ENCODE data around the gene KNDC1.

The KNDC1 gene

DNA sequence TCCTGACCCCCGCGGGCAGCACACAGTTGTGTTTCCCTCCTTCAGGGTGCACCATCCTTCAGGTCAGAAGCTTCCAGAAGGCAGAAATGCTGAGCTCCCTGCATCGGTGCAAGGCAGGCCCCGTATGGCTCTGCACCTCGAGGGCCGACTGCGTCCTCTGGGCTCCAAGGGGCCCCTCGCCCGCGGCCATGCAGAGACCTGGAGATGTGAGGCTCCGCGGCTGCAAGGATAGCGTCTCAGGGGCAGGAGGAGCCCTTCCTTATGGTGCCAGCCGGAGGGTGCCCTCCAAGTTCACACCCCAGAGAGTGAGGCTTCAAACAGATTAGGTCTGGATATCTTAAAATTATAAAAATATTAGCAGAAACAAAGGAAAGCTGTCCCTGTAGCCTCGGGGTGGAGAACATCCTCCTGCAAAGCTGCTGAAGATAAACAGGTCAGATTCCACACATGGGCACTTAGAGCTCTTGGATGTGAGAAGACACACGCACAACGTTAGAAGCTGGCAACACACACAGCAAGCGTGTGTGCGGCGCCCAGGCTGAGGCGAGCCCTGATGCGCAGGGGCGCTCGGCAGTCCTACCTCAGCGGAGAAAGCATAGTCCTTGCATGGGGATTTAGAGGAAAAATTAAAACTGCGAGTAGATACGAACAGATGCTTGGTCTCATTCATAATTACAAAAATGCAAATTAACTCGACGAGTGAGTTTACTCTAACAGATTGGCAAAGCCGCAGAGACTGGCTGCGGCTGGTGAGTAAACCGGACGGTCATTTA, 20.4 kb downstream of the KNDC1 start:
- Histone ChIP-seq H3K79me2 (ENCODE audit: insufficient read depth, low read depth) (no peaks in the 10 kb centered on the region), H3K4me1 (ENCODE audit: low read depth, poor library complexity, severe bottlenecking) (no peaks in the 10 kb centered on the region), H3K36me3 (ENCODE audit: insufficient read depth) (no peaks in the 10 kb centered on the region), H3K27me3 (ENCODE audit: insufficient read depth, low read depth) (peaks cover 11% of the 10 kb centered on the region; the same call in 1 of the 2 replicates), H3K4me3 (IDR thresholded peaks at IDR 0.05; ENCODE audit: insufficient read depth, low read depth, low read length) (no peak overlapping the region), H3K4me2 (no peak overlapping the region), H3K9ac (no peak overlapping the region), H4K20me1 (ENCODE audit: insufficient read depth) (no peaks in the 10 kb centered on the region), H3K27ac (no peak overlapping the region), H2AFZ (ENCODE audit: low read depth) (no peak overlapping the region)
- TF ChIP-seq, protein P1, sequence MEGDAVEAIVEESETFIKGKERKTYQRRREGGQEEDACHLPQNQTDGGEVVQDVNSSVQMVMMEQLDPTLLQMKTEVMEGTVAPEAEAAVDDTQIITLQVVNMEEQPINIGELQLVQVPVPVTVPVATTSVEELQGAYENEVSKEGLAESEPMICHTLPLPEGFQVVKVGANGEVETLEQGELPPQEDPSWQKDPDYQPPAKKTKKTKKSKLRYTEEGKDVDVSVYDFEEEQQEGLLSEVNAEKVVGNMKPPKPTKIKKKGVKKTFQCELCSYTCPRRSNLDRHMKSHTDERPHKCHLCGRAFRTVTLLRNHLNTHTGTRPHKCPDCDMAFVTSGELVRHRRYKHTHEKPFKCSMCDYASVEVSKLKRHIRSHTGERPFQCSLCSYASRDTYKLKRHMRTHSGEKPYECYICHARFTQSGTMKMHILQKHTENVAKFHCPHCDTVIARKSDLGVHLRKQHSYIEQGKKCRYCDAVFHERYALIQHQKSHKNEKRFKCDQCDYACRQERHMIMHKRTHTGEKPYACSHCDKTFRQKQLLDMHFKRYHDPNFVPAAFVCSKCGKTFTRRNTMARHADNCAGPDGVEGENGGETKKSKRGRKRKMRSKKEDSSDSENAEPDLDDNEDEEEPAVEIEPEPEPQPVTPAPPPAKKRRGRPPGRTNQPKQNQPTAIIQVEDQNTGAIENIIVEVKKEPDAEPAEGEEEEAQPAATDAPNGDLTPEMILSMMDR (conservative IDR thresholded peaks at IDR 0.05; ENCODE audit: low read depth, low read length) = no peak

DNA sequence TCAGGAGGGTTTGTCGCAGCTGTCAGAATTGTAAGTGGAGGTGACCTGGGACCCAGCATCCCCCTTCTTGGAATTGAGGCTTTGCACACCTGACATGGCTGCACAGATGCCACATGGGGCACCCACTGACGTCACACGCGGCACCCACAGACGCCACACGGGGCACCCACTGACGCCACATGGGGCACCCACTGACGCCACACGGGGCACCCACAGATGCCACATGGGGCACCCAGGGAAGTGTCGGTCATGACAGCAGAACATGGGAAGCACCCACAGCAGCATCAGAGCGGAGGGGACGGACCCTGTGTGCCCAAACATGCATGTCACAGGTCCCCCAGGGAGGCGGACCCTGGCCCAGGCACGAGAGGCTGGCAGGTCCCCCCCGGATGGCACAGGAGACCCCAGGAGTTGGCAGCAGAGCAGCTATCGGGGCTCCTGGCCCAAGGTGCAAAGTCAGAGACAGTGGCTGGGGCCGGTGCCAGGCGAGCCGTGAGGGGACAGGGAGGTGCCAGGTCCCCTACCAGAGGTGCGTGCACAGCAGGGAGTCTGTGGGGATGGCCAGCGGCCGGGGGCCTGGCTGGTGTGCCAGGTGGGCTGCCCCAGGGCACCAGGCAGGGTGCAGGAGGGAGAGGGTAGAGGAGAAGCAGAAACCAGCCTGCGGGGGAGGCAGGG, 21.1 kb downstream of the KNDC1 start:
- Histone ChIP-seq H3K79me2 (ENCODE audit: insufficient read depth, low read depth) (no peaks in the 10 kb centered on the region), H3K9ac (no peak overlapping the region), H3K4me3 (IDR thresholded peaks at IDR 0.05; ENCODE audit: insufficient read depth, low read depth, low read length) (no peak overlapping the region), H2AFZ (ENCODE audit: low read depth) (no peak overlapping the region), H3K4me1 (ENCODE audit: low read depth, poor library complexity, severe bottlenecking) (no peaks in the 10 kb centered on the region), H3K27ac (no peak overlapping the region), H3K4me2 (no peak overlapping the region), H4K20me1 (ENCODE audit: insufficient read depth) (no peaks in the 10 kb centered on the region), H3K36me3 (ENCODE audit: insufficient read depth) (no peaks in the 10 kb centered on the region), H3K27me3 (ENCODE audit: insufficient read depth, low read depth) (peaks cover 11% of the 10 kb centered on the region; the same call in 1 of the 2 replicates)
- TF ChIP-seq, protein P1 (conservative IDR thresholded peaks at IDR 0.05; ENCODE audit: low read depth, low read length) = no peak

DNA sequence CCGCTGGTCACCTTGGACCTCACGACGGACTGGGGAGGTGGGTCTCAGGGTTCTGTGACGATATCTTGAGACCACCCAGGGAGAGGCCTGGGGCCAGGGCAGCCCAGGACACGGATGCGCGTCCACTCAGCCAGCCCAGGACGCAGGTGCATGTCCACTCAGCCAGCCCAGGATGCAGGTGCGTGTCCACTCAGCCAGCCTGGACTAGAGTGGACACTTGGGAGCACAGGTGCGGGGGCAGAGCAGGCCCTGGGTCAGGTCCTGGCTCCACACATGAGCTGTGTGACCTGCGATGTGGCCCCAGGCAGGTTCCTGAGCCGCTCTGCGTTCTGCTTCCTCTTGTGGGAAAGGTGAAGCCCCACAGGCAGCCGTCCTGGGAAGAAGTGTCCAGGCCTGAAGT, 22.2 kb downstream of the KNDC1 start:
- Histone ChIP-seq H3K4me2 (no peak overlapping the region), H3K4me1 (ENCODE audit: low read depth, poor library complexity, severe bottlenecking) (no peaks in the 10 kb centered on the region), H3K79me2 (ENCODE audit: insufficient read depth, low read depth) (no peaks in the 10 kb centered on the region), H3K27ac (no peak overlapping the region), H2AFZ (ENCODE audit: low read depth) (no peak overlapping the region), H3K36me3 (ENCODE audit: insufficient read depth) (no peaks in the 10 kb centered on the region), H4K20me1 (ENCODE audit: insufficient read depth) (no peaks in the 10 kb centered on the region), H3K9ac (no peak overlapping the region), H3K4me3 (IDR thresholded peaks at IDR 0.05; ENCODE audit: insufficient read depth, low read depth, low read length) (no peak overlapping the region), H3K27me3 (ENCODE audit: insufficient read depth, low read depth) (peaks cover 19% of the 10 kb centered on the region; the same call in 1 of the 2 replicates)
- TF ChIP-seq, protein P1 (conservative IDR thresholded peaks at IDR 0.05; ENCODE audit: low read depth, low read length) = no peak

DNA sequence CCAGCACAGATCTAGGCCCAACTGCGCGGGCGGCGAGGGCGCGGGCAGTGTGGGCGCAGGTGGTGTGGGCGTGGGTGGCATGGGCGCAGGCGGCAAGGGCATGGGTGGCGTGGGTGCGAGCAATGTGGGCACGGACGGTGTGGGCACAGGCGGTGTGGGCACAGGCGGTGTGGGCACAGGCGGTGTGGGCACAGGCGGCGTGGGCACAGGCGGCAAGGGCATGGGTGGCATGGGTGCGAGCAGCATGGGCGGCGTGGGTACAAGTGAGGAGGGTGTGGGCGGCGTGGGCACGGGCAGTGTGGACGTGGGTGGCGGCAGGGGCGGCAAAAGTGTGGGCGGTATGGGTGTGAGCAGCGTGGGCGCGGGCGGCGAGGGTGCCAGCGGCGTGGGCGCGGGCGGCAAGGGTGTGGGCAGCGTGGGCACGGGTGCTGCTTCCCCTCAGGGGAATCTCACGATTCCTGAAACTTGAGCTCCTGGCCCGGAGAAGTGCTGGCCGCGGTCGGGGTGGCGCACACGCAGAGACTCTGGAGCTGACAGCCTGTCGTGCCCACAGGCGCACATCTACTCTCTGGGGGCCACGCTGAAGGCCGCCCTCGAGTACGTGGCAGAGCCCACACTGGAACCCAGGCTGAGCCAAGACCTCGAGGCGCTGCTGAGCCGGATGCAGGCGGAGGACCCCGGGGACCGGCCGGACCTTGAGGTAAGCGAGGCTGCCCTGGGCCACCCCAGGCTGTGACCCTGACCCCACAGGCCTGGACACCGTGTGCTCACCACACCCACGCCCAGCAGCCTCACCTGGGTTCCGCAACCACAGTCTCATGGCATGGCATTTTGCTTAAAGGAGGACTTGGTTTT, 23.0 kb downstream of the KNDC1 start:
- H3K4me2 ChIP-seq = no peak overlapping the region
- H3K4me3 ChIP-seq (IDR thresholded peaks at IDR 0.05; ENCODE audit: insufficient read depth, low read depth, low read length) = no peak overlapping the region
- no peak overlapping the region for H3K27ac ChIP-seq
- H3K27me3 ChIP-seq (ENCODE audit: insufficient read depth, low read depth) = peaks cover 19% of the 10 kb centered on the region; the same call in 1 of the 2 replicates
- no peak overlapping the region for H3K9ac ChIP-seq
- H4K20me1 ChIP-seq (ENCODE audit: insufficient read depth) = no peaks in the 10 kb centered on the region
- H3K36me3 ChIP-seq (ENCODE audit: insufficient read depth) = no peaks in the 10 kb centered on the region
- H2AFZ ChIP-seq (ENCODE audit: low read depth) = no peak overlapping the region
- TF ChIP-seq, protein P1 (conservative IDR thresholded peaks at IDR 0.05; ENCODE audit: low read depth, low read length) = no peak
- H3K4me1 ChIP-seq (ENCODE audit: low read depth, poor library complexity, severe bottlenecking) = no peaks in the 10 kb centered on the region
- no peaks in the 10 kb centered on the region for H3K79me2 ChIP-seq (ENCODE audit: insufficient read depth, low read depth)

All from KMS-11 (cell line).